Kidney tubule cell (primary cell): Measurements from ENCODE around the gene ADRM1.

Source experiments
- DNase-seq: peaks from one replicate; pipeline ENCODE4 v3.0.0-alpha.2; 2018; ENCODE audit warnings: low spot score

ADRM1 gene

GRCh38 chr20:62325172-62325905 lies 22.5 kb downstream of the ADRM1 start:
- DNase-seq, result no peak

DNA sequence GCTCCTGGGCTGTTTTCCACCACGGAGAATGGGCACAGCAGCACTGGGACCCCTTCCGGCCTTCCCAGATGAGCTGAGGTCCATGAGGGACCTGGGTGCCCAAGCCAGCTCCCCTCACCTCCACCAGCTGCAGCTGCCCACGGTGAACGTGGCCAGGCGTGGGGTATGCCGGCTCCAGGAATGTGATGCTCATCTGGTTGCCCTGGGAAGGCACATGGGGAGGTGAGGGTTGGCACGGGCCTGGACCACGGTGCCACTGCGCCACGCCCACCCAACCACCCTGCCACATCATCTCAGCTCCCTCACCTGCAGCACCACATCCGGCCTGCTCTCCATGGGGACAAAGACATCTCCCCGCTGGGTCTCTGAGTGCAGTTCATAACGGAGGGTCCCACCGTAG lies 23.8 kb downstream of the ADRM1 start:
- DNase-seq, result no peak

- no peak for DNase-seq
Observed at GRCh38 chr20:62326959-62327725, 24.3 kb downstream of the ADRM1 start.

GRCh38 chr20:62327726-62328495 lies 25.1 kb downstream of the ADRM1 start:
- DNase-seq, result no peak

DNA sequence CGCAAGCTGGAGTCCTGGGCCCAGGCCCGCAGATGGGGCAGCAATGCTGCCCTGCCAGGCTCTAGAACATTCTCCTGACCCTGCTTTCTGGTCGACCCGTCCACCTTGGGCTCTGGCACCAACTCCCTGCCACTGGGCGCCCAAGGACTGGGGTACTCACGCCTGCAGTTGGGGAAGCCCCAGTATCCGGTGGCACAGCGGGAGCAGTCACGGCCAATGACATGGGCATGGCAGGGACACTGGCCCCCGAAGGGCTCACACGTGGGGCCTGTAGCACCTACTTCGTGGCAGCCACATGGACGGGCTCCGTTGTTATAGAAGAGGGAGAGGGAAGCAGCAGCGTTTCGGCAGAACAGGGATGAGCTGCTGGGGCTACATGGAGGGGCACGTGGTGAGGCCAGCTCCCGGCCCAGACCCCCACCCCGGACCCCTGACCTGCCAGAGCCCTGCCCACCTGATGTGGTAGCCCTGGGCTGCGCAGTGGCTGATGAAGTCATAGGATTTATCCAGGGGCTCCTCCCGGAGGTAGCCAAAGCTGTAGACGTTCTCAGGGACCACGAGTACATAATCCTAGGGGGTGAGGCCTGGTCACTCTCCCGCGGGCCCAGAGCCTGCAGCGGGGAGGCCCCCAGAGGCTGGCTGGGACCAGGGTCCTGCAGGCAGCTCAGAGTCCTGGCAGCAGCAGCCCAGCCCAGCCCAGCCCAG lies 26.0 kb downstream of the ADRM1 start:
- DNase-seq, result no peak

DNA sequence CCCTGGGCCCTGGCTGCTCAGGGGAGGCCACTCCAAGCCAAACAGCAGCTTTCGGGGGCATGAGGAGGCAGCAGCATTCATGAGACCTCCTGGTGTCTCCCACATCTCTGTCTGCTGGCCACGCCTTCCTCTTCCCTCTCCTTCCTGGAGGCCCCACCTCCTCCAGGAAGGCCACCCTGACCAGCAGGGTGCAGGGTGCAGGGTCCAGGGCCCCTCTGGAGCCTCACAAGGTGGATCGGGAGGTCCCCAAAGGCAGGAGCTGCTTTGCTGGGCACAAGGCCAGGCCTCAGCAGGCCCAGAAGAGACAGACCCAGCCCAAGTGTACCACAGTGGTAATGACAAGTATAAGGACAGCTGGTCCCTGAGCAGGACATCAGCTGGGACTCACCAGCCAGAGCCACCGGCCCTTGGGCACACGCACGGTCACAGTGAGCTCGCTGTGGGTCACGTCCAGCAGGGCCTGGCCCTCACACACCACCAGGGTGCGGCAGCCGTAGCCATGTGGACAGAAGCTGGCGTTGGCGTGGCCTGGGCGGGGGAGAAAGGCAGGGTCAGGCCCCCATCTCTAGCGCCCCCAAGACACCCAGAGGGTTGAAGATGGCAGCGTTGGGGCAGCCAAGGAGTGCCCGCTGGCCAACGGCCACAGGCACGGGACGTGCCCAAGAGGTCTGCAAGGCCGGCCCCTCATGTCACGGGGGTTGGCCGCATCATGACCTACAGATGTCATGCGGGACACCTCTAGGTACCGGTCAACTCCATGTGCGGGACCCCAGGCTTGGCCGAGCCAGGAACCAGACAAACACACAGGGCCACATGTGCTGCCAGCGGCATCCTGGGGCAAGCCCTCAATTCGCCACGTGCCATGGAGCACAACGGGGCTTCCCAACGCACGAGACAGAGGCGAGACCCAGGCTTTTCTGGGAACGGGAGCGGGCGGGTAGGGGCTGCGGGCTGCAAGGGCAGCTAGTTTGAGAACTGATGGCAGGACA lies 26.9 kb downstream of the ADRM1 start:
- DNase-seq, result no peak

- DNase-seq, result no peak
Observed at GRCh38 chr20:62330576-62331317, 27.9 kb downstream of the ADRM1 start.

GRCh38 chr20:62331347-62331746 lies 28.6 kb downstream of the ADRM1 start:
- no peak for DNase-seq

- no peak for DNase-seq
Observed at GRCh38 chr20:62332421-62332820, 29.6 kb downstream of the ADRM1 start.

GRCh38 chr20:62332989-62333819 lies 30.4 kb downstream of the ADRM1 start:
- DNase-seq, result no peak

- no peak for DNase-seq
Observed at GRCh38 chr20:62333820-62334595, 31.2 kb downstream of the ADRM1 start.

DNA sequence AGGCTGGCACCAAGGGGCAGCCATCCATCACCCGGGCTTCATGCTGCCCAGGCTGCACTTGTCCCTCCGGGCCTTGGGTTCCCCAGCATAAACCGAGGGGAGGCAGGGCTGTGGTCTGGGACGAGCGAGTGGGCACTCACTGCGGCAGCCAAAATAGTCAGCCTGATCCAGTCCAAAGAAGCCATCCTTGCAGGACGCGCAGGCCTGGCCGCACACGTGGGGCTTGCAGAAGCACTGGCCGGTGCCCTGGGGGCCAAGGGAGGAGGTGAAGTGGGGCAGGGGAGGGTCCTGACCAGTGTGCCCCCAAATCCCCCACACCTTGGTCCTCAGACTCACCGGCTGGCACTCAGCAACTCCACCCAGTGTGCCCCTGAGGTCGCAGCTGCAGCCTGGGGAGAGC lies 32.1 kb downstream of the ADRM1 start:
- DNase-seq, result no peak

- DNase-seq, result no peak
Observed at GRCh38 chr20:62335532-62335931, 32.7 kb downstream of the ADRM1 start.

- peak; percentile 36 for DNase-seq
Observed at GRCh38 chr20:62336329-62336728, 33.5 kb downstream of the ADRM1 start.

GRCh38 chr20:62336775-62337557 lies 34.2 kb downstream of the ADRM1 start:
- DNase-seq, result no peak

- no peak for DNase-seq
Observed at GRCh38 chr20:62337558-62338293, 34.9 kb downstream of the ADRM1 start.

GRCh38 chr20:62338294-62338620 lies 35.5 kb downstream of the ADRM1 start:
- DNase-seq, result no peak
